ENCODE measurements around the gene ZNF611.
"Not testable (repeated sequence)": the region's sequence is repeated elsewhere in the genome, so short reads cannot be mapped to it uniquely, and the experiment has no call there.

The ZNF611 gene

GRCh38 chr19:52681216-52681615 is 53.6 kb downstream of the ZNF611 start:
- not testable (repeated sequence) for DNase-seq (ENCODE audit: low spot score)

- no peak for DNase-seq (ENCODE audit: low spot score)
Observed at GRCh38 chr19:52679598-52679997, 55.2 kb downstream of the ZNF611 start.

DNA sequence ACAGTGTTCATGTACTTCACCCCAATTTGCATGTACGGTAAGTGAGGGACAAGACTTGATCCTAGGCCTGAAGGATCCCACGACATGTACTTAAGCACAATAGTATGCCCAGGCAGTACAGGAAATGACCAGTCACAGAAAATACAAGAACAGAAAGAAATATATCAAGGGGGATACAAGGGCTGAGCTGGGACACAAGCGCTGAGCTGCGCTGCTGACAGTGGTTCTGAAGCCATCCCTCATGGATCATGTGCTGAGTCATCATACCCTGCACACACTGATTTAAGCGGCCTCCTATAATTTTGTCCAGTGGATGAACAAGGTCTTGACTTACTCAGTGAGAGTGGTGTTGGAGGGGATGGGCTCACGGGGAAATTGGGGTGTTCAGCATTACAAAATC is 59.6 kb downstream of the ZNF611 start:
- peak; percentile 59 for DNase-seq (ENCODE audit: low spot score)

GRCh38 chr19:52673014-52673413 is 61.8 kb downstream of the ZNF611 start:
- DNase-seq (ENCODE audit: low spot score), result no peak

DNA sequence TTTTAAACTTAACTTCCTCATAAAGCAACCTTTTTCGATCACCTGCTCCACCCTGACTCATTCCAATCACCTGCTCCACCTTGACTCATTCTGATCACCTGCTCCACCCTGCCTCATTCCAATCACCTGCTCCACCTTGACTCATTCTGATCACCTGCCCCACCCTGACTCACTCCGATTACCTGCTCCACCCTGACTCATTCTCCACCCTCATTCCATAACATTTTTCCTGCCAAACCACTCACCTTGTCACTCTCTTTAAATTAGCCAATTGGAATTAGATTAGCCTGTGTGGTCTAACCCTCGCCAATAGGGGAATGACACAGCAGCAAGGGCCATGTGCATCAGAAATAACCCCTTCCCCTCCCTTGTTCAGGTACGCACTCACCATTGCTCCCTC is 64.8 kb downstream of the ZNF611 start:
- no peak for DNase-seq (ENCODE audit: low spot score)

DNA sequence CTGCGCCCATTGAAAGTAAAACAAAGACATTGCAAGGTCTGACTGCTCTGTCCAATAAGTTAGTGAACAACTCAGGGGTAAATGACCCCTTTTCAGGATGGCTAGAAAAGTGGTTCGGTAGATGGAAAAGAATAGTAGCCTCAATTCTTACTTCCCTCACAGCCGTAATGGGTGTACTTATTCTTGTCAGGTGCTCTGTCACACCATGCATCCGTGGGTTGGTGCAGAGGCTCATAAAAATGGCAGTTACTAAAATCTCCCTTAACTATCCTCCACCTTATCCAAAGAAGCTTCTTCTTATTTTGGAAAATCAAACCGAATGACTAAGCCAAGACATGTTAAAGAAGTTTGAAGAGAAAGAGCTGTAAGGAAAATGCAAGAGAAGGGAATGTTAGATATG is 65.3 kb downstream of the ZNF611 start:
- no peak for DNase-seq (ENCODE audit: low spot score)

GRCh38 chr19:52667972-52668371 is 66.9 kb downstream of the ZNF611 start:
- DNase-seq (ENCODE audit: low spot score), result no peak

GRCh38 chr19:52666506-52666905 is 68.3 kb downstream of the ZNF611 start:
- no peak for DNase-seq (ENCODE audit: low spot score)

DNA sequence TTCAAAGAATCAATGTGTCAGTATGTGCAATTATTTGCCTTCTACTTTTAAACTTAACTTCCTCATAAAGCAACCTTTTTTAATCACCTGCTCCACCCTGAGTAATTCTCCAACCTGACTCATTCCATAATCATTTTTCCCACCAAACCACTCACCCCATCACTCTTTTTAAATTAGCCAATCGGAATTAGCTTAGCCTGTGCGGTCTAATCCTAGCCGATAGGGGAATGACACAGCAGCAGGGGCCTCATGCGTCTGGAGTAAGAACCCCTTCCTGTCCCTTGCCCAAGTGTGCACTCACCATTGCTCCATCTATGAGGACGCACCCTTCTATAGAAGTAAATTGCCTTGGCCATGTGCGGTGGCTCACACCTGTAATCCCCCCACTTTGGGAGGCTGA is 69.3 kb downstream of the ZNF611 start:
- DNase-seq (ENCODE audit: low spot score), result no peak

- DNase-seq (ENCODE audit: low spot score), result no peak
Observed at GRCh38 chr19:52665027-52665426, 69.8 kb downstream of the ZNF611 start.

- DNase-seq (ENCODE audit: low spot score), result no peak
Observed at GRCh38 chr19:52664461-52664860, 70.4 kb downstream of the ZNF611 start.

DNA sequence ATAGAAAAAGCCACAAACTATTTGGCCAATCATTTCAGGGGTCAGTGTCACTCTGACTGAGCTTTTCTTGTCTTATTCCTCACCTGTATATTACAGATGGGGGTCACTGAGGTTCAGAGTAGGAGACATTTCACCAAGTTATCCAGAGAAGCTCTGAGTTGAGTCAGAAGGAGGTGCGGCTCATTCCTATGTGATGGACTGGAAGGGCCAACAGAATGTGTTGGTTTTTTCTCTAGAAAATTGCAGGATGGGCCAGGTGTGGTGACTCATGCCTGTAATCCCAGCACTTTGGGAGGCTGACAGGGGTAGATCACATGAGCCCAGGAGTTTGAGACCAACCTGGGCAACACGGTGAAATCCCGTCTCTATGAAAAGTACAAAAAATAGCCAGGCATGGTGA is 72.2 kb downstream of the ZNF611 start:
- no peak for DNase-seq (ENCODE audit: low spot score)

DNA sequence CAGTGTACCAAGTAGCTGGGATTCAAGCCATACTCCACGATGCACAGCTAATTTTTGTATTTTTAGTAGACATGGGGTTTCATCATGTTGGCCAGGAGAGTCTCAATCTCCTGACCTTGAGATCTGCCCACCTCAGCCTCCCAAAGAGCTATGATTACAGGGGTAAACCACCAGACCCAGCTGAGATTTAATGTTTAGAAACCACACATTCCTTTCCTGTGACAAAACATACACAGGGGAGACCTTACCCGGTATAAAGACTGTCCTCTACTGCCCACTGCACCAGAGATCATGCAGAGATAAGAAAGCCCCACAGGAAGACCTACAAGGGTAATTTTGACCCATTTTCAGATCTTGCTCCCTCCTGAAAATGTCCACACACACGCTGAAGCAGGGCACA is 73.9 kb downstream of the ZNF611 start:
- DNase-seq (ENCODE audit: low spot score), result no peak

- DNase-seq (ENCODE audit: low spot score), result no peak
Observed at GRCh38 chr19:52659013-52659412, 75.8 kb downstream of the ZNF611 start.

DNA sequence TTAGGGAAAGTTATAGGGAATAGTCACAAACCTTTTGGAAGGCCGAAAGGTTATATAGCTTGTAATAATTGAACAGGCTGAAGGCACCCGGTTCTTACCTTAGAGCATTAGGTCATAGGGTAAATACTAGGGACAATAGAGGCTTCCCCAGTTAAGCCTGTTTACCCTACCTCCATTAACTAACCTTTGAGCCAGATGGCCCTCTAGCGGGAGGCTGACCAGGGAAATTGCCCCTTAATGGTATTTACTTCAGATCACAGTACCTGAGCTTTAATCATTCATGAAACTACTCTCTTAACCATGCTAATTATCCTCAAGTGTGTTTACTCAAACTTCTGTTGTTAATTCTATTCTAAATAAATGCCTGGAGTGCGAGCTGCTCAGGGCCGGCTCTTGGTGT is 76.2 kb downstream of the ZNF611 start:
- no peak for DNase-seq (ENCODE audit: low spot score)

DNA sequence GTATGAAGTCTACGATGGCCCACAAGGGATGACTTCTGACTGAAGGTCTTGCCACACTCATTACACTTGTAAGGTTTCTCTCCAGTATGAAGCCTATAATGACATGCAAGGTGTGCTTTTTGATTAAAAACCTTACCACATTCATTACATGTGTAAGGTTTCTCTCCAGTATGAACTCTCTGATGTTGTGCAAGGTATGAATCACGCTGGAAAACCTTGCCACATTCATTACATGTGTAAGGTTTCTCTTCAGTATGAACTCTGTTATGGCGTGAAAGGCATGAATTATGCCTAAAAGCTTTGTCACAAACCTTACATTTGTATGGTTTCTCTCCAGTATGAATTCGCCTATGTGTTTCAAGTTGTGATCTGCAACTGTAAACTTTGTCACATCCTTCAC is 81.7 kb downstream of the ZNF611 start:
- no peak for DNase-seq (ENCODE audit: low spot score)

Measured in kidney capillary endothelial cell (primary cell).